IPS-18c (cell line): ENCODE results near the gene TRIML1.

ENCODE experiments used
- H3K4me3 ChIP-seq: 2 replicates; pipeline ENCODE4 v1.7.0; 2013; ENCODE audit warnings: low read depth, mild to moderate bottlenecking, low read length, moderate library complexity; ENCODE audit not compliant: insufficient read depth
- H3K9me3 ChIP-seq: one replicate; pipeline ENCODE4 v1.6.1; 2013; ENCODE audit warnings: mild to moderate bottlenecking, low read length, moderate library complexity; ENCODE audit not compliant: control insufficient read depth, insufficient read depth

The TRIML1 gene

GRCh38 chr4:188139141-188139540 lies at the start of gene TRIML1:
Gene TRIML1 (plus strand): TSS chr4:188139441. CDS start chr4:188139559, 118 bp downstream.
- H3K4me3 ChIP-seq: no peak within 1 kb of the TSS
- H3K9me3 ChIP-seq: no peaks in the 10 kb centered on the region

GRCh38 chr4:188092824-188093223 lies 46.4 kb upstream of the TRIML1 start:
- Histone ChIP-seq H3K9me3 (no peaks in the 10 kb centered on the region), H3K4me3 (no peak overlapping the region)

GRCh38 chr4:188106454-188106853 lies 32.8 kb upstream of the TRIML1 start:
- no peak overlapping the region for H3K4me3 ChIP-seq
- H3K9me3 ChIP-seq: no peaks in the 10 kb centered on the region

- Histone ChIP-seq H3K4me3 (peak overlapping the region; percentile 36; the same call in 1 of the 2 replicates), H3K9me3 (no peaks in the 10 kb centered on the region)
These were observed 31.1 kb upstream of the TRIML1 start for GRCh38 chr4:188107931-188108843.

GRCh38 chr4:188109157-188109755 lies 30.0 kb upstream of the TRIML1 start, which contains the start of gene TRIML2:
Gene TRIML2 (minus strand): TSS chr4:188109603. CDS start chr4:188105368, 4,235 bp downstream.
- Histone ChIP-seq H3K9me3 (no peaks in the 10 kb centered on the region), H3K4me3 (peak within 1 kb of the TSS; percentile 36; the same call in 1 of the 2 replicates)

GRCh38 chr4:188110036-188110435 lies 29.2 kb upstream of the TRIML1 start:
- no peaks in the 10 kb centered on the region for H3K9me3 ChIP-seq
- no peak overlapping the region for H3K4me3 ChIP-seq

- Histone ChIP-seq H3K9me3 (no peaks in the 10 kb centered on the region), H3K4me3 (no peak overlapping the region)
These were observed 28.3 kb upstream of the TRIML1 start for GRCh38 chr4:188110741-188111471.

- Histone ChIP-seq H3K4me3 (no peak overlapping the region), H3K9me3 (no peaks in the 10 kb centered on the region)
These were observed 27.3 kb upstream of the TRIML1 start for GRCh38 chr4:188111955-188112354.

GRCh38 chr4:188113156-188113555 lies 26.1 kb upstream of the TRIML1 start:
- no peaks in the 10 kb centered on the region for H3K9me3 ChIP-seq
- no peak overlapping the region for H3K4me3 ChIP-seq

- Histone ChIP-seq H3K9me3 (no peaks in the 10 kb centered on the region), H3K4me3 (no peak overlapping the region)
These were observed 21.5 kb upstream of the TRIML1 start for GRCh38 chr4:188117631-188118324.

GRCh38 chr4:188121530-188121929 lies 17.7 kb upstream of the TRIML1 start:
- no peak overlapping the region for H3K4me3 ChIP-seq
- no peaks in the 10 kb centered on the region for H3K9me3 ChIP-seq

GRCh38 chr4:188127214-188127874 lies 11.9 kb upstream of the TRIML1 start:
- Histone ChIP-seq H3K9me3 (no peaks in the 10 kb centered on the region), H3K4me3 (no peak overlapping the region)

GRCh38 chr4:188130355-188130754 lies 8.9 kb upstream of the TRIML1 start:
- no peak overlapping the region for H3K4me3 ChIP-seq
- no peaks in the 10 kb centered on the region for H3K9me3 ChIP-seq

- Histone ChIP-seq H3K4me3 (no peak overlapping the region), H3K9me3 (no peaks in the 10 kb centered on the region)
These were observed 7.0 kb upstream of the TRIML1 start for GRCh38 chr4:188132232-188132631.

GRCh38 chr4:188138227-188138626 lies 1.0 kb upstream of the TRIML1 start:
- H3K9me3 ChIP-seq: no peaks in the 10 kb centered on the region
- no peak overlapping the region for H3K4me3 ChIP-seq

- Histone ChIP-seq H3K4me3 (no peak overlapping the region), H3K9me3 (no peaks in the 10 kb centered on the region)
These were observed 430 bp downstream of the TRIML1 start for GRCh38 chr4:188139671-188140070.

- no peaks in the 10 kb centered on the region for H3K9me3 ChIP-seq
These were observed 4.5 kb downstream of the TRIML1 start for GRCh38 chr4:188143731-188144130.

More at GRCh38 chr4:188143731-188144130, 4.5 kb downstream of the TRIML1 start:
- no peak overlapping the region for H3K4me3 ChIP-seq
